GM23338 (cell line): Measurements from ENCODE around the gene LGALSL. TPM values are rescaled to one million over a fixed set of nuclear protein-coding genes. Genes with fewer than 3 reads are reported as not detected.

Experiments
- ATAC-seq: fragments of 200-7000 bp; cut with Tn5 transposase; 3 replicates; pipeline ENCODE4 v1.9.1; 2020
- DNase-seq: peaks from one replicate; pipeline ENCODE4 v3.0.0-alpha.2; 2015; ENCODE audit warnings: low spot score
- H2AFZ ChIP-seq: fragments of 200-600 bp; sonication (generic); 2 replicates; pipeline ENCODE4 v1.8.0; 2016; ENCODE audit warnings: antibody characterized with exemption, mild to moderate bottlenecking, moderate library complexity
- H3F3A ChIP-seq: fragments of 200-600 bp; sonication (generic); replicated peaks from 2 replicates; pipeline ENCODE4 v1.8.0; 2017; ENCODE audit warnings: antibody characterized with exemption, mixed run types, low read depth
- H3K27ac ChIP-seq: fragments of 200-600 bp; sonication (generic); 2 replicates; pipeline ENCODE4 v1.6.1; 2016; ENCODE audit warnings: low read depth
- H3K27me3 ChIP-seq: fragments of 200-600 bp; sonication (generic); 2 replicates; pipeline ENCODE4 v1.8.0; 2016; ENCODE audit warnings: mild to moderate bottlenecking, mixed run types, moderate library complexity; ENCODE audit not compliant: insufficient read depth
- H3K36me3 ChIP-seq: fragments of 200-600 bp; sonication (generic); 2 replicates; pipeline ENCODE4 v1.8.0; 2016; ENCODE audit warnings: mild to moderate bottlenecking; ENCODE audit not compliant: insufficient read depth
- H3K4me1 ChIP-seq: fragments of 200-600 bp; sonication (generic); 2 replicates; pipeline ENCODE4 v1.8.0; 2016; ENCODE audit warnings: mild to moderate bottlenecking, moderate library complexity; ENCODE audit not compliant: insufficient read depth
- H3K4me2 ChIP-seq: fragments of 200-600 bp; sonication (generic); 2 replicates; pipeline ENCODE4 v1.7.1; 2017; ENCODE audit warnings: mixed run types
- H3K4me3 ChIP-seq: fragments of 200-600 bp; sonication (generic); 2 replicates; pipeline ENCODE4 v1.6.1; 2016; ENCODE audit warnings: mixed run types
- H3K79me2 ChIP-seq: fragments of 200-600 bp; sonication (generic); replicated peaks from 2 replicates; pipeline ENCODE4 v1.8.0; 2017; ENCODE audit warnings: mild to moderate bottlenecking; ENCODE audit not compliant: insufficient read depth
- H3K9me2 ChIP-seq: fragments of 200-600 bp; sonication (generic); 2 replicates; pipeline ENCODE4 v1.8.0; 2017; ENCODE audit not compliant: insufficient read depth
- H4K20me1 ChIP-seq: fragments of 200-600 bp; sonication (generic); replicated peaks from 2 replicates; pipeline ENCODE4 v1.8.0; 2017; ENCODE audit warnings: mild to moderate bottlenecking; ENCODE audit not compliant: insufficient read depth
- H3K27ac Mint-ChIP-seq: 2 replicates; pipeline ENCODE4 v1.8.0; 2020; ENCODE audit warnings: inconsistent platforms, mild to moderate bottlenecking, moderate library complexity, mixed read lengths
- H3K27me3 Mint-ChIP-seq: 3 replicates; pipeline ENCODE4 v1.8.0; 2022; ENCODE audit warnings: low read depth, mild to moderate bottlenecking, moderate library complexity, mixed read lengths, inconsistent platforms; ENCODE audit not compliant: insufficient read depth, poor library complexity
- H3K36me3 Mint-ChIP-seq: 3 replicates; pipeline ENCODE4 v1.8.0; 2021; ENCODE audit warnings: low read depth, mild to moderate bottlenecking, inconsistent platforms, moderate library complexity, mixed read lengths
- H3K4me1 Mint-ChIP-seq: 3 replicates; pipeline ENCODE4 v1.8.0; 2020; ENCODE audit warnings: mild to moderate bottlenecking, inconsistent platforms, mixed read lengths
- H3K4me3 Mint-ChIP-seq: 3 replicates; pipeline ENCODE4 v1.8.0; 2021; ENCODE audit warnings: moderate library complexity, mild to moderate bottlenecking, inconsistent platforms, mixed read lengths
- H3K9me3 Mint-ChIP-seq: 3 replicates; pipeline ENCODE4 v1.8.0; 2020; ENCODE audit warnings: moderate library complexity, mild to moderate bottlenecking, inconsistent platforms, mixed read lengths
- CREB1 ChIP-seq: fragments of 250-450 bp; sonication (Bioruptor Pico); IDR thresholded peaks from 2 replicates; pipeline ENCODE4 v1.5.0; 2020; ENCODE audit warnings: low read depth, mild to moderate bottlenecking, moderate library complexity
- ETS1 ChIP-seq: IDR thresholded peaks from 2 replicates; pipeline ENCODE4 v1.6.1; 2016; ENCODE audit warnings: antibody characterized with exemption
- EZH2 ChIP-seq: fragments of 200-600 bp; sonication (generic); IDR thresholded peaks from one replicate; pipeline ENCODE4 v1.8.0; 2017; ENCODE audit warnings: antibody characterized with exemption, mild to moderate bottlenecking, low read depth; ENCODE audit not compliant: unreplicated experiment
- EZH2phosphoT487 ChIP-seq: fragments of 200-600 bp; sonication (generic); IDR thresholded peaks from one replicate; pipeline ENCODE4 v1.8.1; 2018; ENCODE audit warnings: antibody characterized with exemption; ENCODE audit not compliant: unreplicated experiment
- JUNB ChIP-seq: IDR thresholded peaks from one replicate; pipeline ENCODE4 v1.6.1; 2016; ENCODE audit warnings: antibody characterized with exemption; ENCODE audit not compliant: unreplicated experiment
- NANOG ChIP-seq: IDR thresholded peaks from 2 replicates; pipeline ENCODE4 v1.6.1; 2016; ENCODE audit warnings: antibody characterized with exemption, borderline replicate concordance
- POLR2AphosphoS5 ChIP-seq: IDR thresholded peaks from 2 replicates; pipeline ENCODE4 v1.6.1; 2016; ENCODE audit warnings: antibody characterized with exemption, low read depth
- REST ChIP-seq: IDR thresholded peaks from one replicate; pipeline ENCODE4 v1.6.1; 2018; ENCODE audit warnings: antibody characterized with exemption; ENCODE audit not compliant: unreplicated experiment
- STAT1 ChIP-seq: IDR thresholded peaks from one replicate; pipeline ENCODE4 v1.6.1; 2016; ENCODE audit warnings: antibody characterized with exemption; ENCODE audit not compliant: unreplicated experiment
- ZNF114 ChIP-seq: fragments of 250-450 bp; sonication (Bioruptor Pico); IDR thresholded peaks from 2 replicates; pipeline ENCODE4 v1.5.0; 2020; ENCODE audit warnings: mild to moderate bottlenecking, moderate library complexity
- ZNF331 ChIP-seq: fragments of 250-450 bp; sonication (Bioruptor Pico); IDR thresholded peaks from 2 replicates; pipeline ENCODE4 v1.5.0; 2020; ENCODE audit warnings: low read depth, mild to moderate bottlenecking, moderate library complexity
- polyA plus RNA-seq: library from polyadenylated mRNA; unstranded; fragments of >200 nt; fragmentation: Nextera tagmentation; extraction: Ambion mirVana; gene quantifications from 2 replicates; pipeline ENCODE4 v1.2.1, GENCODE V29; 2016
- total RNA-seq: library from RNA; depleted of rRNA; stranded (reverse); fragments of >200 nt; shearing (Covaris generic); gene quantifications from 2 replicates; pipeline ENCODE4 v1.2.3, GENCODE V29; 2014
- TF ChIP-seq, protein P1 (sequence below), 2 experiments: fragments of 200-600 bp in 1 of 2; sonication (generic) in 1 of 2; conservative IDR thresholded peaks; 2 replicates each; pipeline versions ENCODE4 v1.5.1 to v1.6.1; 2016 to 2017; ENCODE audit warnings: antibody characterized with exemption in 2 of 2, low read depth in 2 of 2, mild to moderate bottlenecking in 2 of 2, moderate library complexity in 1 of 2
- TF ChIP-seq, protein P2 (sequence below): fragments of 250-450 bp; sonication (Bioruptor Pico); IDR thresholded peaks from 2 replicates; pipeline ENCODE4 v1.5.0; 2020; ENCODE audit warnings: mild to moderate bottlenecking, moderate library complexity

LGALSL gene
- total and polyA plus RNA-seq, 2 experiments from 2014 or later, result 20.6 to 28.4 TPM

DNA sequence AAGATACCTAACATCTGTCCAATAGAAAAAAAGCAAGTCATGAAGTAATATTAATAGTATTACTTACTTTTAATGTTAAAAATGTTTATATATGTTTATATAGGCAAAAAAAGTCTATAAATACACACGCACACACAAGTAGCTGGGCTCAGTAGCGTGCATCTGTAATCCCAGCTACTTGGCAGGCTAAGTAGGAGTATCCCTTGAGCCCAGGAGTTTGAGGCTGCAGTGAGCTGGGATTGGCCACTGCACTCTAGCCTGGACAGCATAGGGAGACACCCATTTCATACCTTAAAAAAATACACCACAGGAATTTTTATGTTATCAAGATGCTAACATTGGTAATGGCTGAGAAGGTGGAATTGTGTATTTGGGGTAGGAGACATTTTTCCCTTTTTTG is 52.7 kb downstream of the LGALSL start:
- Mint-ChIP-seq H3K27ac (no peak overlapping the region), H3K27me3 (no peaks in the 10 kb centered on the region), H3K9me3 (peaks cover 3% of the 10 kb centered on the region; the same call in 2 of the 3 replicates), H3K36me3 (peaks cover 2% of the 10 kb centered on the region; the same call in 1 of the 3 replicates), H3K4me1 (no peaks in the 10 kb centered on the region), H3K4me3 (no peak overlapping the region)
- ATAC-seq, result no peak
- Histone ChIP-seq H3F3A (no peaks in the 10 kb centered on the region), H2AFZ (no peak overlapping the region), H3K27ac (no peak overlapping the region), H4K20me1 (no peaks in the 10 kb centered on the region), H3K36me3 (no peaks in the 10 kb centered on the region), H3K4me3 (no peak overlapping the region), H3K27me3 (no peaks in the 10 kb centered on the region), H3K4me1 (no peaks in the 10 kb centered on the region), H3K79me2 (no peaks in the 10 kb centered on the region), H3K4me2 (no peak overlapping the region), H3K9me2 (no peaks in the 10 kb centered on the region)
- no peak for TF ChIP-seq ZNF114 (CRISPR knock-in tag)
- TF ChIP-seq EZH2, result no peak
- TF ChIP-seq STAT1, result no peak
- TF ChIP-seq ETS1, result no peak
- TF ChIP-seq REST, result no peak
- no peak for TF ChIP-seq ZNF331 (CRISPR knock-in tag)
- TF ChIP-seq JUNB, result no peak
- no peak for TF ChIP-seq POLR2AphosphoS5
- no peak for TF ChIP-seq NANOG
- TF ChIP-seq EZH2phosphoT487, result no peak
- TF ChIP-seq, protein P1, sequence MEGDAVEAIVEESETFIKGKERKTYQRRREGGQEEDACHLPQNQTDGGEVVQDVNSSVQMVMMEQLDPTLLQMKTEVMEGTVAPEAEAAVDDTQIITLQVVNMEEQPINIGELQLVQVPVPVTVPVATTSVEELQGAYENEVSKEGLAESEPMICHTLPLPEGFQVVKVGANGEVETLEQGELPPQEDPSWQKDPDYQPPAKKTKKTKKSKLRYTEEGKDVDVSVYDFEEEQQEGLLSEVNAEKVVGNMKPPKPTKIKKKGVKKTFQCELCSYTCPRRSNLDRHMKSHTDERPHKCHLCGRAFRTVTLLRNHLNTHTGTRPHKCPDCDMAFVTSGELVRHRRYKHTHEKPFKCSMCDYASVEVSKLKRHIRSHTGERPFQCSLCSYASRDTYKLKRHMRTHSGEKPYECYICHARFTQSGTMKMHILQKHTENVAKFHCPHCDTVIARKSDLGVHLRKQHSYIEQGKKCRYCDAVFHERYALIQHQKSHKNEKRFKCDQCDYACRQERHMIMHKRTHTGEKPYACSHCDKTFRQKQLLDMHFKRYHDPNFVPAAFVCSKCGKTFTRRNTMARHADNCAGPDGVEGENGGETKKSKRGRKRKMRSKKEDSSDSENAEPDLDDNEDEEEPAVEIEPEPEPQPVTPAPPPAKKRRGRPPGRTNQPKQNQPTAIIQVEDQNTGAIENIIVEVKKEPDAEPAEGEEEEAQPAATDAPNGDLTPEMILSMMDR (conservative IDR thresholded peaks at IDR 0.05; ENCODE audit: low read depth in 2 of 2), result no peak
- TF ChIP-seq CREB1 (CRISPR knock-in tag), result no peak
- TF ChIP-seq, protein P2, sequence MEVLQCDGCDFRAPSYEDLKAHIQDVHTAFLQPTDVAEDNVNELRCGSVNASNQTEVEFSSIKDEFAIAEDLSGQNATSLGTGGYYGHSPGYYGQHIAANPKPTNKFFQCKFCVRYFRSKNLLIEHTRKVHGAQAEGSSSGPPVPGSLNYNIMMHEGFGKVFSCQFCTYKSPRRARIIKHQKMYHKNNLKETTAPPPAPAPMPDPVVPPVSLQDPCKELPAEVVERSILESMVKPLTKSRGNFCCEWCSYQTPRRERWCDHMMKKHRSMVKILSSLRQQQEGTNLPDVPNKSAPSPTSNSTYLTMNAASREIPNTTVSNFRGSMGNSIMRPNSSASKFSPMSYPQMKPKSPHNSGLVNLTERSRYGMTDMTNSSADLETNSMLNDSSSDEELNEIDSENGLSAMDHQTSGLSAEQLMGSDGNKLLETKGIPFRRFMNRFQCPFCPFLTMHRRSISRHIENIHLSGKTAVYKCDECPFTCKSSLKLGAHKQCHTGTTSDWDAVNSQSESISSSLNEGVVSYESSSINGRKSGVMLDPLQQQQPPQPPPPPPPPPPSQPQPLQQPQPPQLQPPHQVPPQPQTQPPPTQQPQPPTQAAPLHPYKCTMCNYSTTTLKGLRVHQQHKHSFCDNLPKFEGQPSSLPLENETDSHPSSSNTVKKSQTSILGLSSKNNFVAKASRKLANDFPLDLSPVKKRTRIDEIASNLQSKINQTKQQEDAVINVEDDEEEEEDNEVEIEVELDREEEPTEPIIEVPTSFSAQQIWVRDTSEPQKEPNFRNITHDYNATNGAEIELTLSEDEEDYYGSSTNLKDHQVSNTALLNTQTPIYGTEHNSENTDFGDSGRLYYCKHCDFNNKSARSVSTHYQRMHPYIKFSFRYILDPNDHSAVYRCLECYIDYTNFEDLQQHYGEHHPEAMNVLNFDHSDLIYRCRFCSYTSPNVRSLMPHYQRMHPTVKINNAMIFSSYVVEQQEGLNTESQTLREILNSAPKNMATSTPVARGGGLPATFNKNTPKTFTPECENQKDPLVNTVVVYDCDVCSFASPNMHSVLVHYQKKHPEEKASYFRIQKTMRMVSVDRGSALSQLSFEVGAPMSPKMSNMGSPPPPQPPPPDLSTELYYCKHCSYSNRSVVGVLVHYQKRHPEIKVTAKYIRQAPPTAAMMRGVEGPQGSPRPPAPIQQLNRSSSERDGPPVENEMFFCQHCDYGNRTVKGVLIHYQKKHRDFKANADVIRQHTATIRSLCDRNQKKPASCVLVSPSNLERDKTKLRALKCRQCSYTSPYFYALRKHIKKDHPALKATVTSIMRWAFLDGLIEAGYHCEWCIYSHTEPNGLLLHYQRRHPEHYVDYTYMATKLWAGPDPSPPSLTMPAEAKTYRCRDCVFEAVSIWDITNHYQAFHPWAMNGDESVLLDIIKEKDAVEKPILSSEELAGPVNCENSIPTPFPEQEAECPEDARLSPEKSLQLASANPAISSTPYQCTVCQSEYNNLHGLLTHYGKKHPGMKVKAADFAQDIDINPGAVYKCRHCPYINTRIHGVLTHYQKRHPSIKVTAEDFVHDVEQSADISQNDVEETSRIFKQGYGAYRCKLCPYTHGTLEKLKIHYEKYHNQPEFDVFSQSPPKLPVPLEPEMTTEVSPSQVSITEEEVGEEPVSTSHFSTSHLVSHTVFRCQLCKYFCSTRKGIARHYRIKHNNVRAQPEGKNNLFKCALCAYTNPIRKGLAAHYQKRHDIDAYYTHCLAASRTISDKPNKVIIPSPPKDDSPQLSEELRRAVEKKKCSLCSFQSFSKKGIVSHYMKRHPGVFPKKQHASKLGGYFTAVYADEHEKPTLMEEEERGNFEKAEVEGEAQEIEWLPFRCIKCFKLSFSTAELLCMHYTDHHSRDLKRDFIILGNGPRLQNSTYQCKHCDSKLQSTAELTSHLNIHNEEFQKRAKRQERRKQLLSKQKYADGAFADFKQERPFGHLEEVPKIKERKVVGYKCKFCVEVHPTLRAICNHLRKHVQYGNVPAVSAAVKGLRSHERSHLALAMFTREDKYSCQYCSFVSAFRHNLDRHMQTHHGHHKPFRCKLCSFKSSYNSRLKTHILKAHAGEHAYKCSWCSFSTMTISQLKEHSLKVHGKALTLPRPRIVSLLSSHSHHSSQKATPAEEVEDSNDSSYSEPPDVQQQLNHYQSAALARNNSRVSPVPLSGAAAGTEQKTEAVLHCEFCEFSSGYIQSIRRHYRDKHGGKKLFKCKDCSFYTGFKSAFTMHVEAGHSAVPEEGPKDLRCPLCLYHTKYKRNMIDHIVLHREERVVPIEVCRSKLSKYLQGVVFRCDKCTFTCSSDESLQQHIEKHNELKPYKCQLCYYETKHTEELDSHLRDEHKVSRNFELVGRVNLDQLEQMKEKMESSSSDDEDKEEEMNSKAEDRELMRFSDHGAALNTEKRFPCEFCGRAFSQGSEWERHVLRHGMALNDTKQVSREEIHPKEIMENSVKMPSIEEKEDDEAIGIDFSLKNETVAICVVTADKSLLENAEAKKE (CRISPR knock-in tag), result no peak
- no peak for DNase-seq
